Right kidney (tissue), 1 donor: ENCODE data around the gene EID3.
"Not testable (repeated sequence)": the region's sequence is repeated elsewhere in the genome, so short reads cannot be mapped to it uniquely, and the experiment has no call there.

Experiments used
- DNase-seq: peaks from one replicate; pipeline ENCODE4 v3.0.0-alpha.2; 2016

EID3 gene

GRCh38 chr12:104288635-104289274 is 14.8 kb upstream of the EID3 start:
- DNase-seq: peak; percentile 91

- DNase-seq: no peak
Measured at GRCh38 chr12:104290320-104290719, 13.2 kb upstream of the EID3 start.

- no peak for DNase-seq
Measured at GRCh38 chr12:104290855-104291254, 12.7 kb upstream of the EID3 start.

- no peak for DNase-seq
Measured at GRCh38 chr12:104291867-104292524, 11.5 kb upstream of the EID3 start.

- no peak for DNase-seq
Measured at GRCh38 chr12:104292872-104293794, 10.4 kb upstream of the EID3 start.

GRCh38 chr12:104294158-104294859 is 9.2 kb upstream of the EID3 start:
- DNase-seq: not testable (repeated sequence)

- DNase-seq: no peak
Measured at GRCh38 chr12:104294927-104295668, 8.4 kb upstream of the EID3 start.

- no peak for DNase-seq
Measured at GRCh38 chr12:104295954-104296353, 7.6 kb upstream of the EID3 start.

GRCh38 chr12:104296718-104297117 is 6.8 kb upstream of the EID3 start:
- no peak for DNase-seq

GRCh38 chr12:104297477-104298113 is 5.9 kb upstream of the EID3 start:
- DNase-seq: no peak

- DNase-seq: no peak
Measured at GRCh38 chr12:104299842-104300481, 3.6 kb upstream of the EID3 start.

GRCh38 chr12:104304261-104305009 is 896 bp downstream of the EID3 start:
- DNase-seq: peak; percentile 6

- no peak for DNase-seq
Measured at GRCh38 chr12:104305349-104305748, 1.8 kb downstream of the EID3 start.

GRCh38 chr12:104306376-104306775 is 2.8 kb downstream of the EID3 start:
- no peak for DNase-seq

- no peak for DNase-seq
Measured at GRCh38 chr12:104306943-104307654, 3.6 kb downstream of the EID3 start.

- DNase-seq: no peak
Measured at GRCh38 chr12:104307655-104308000, 4.1 kb downstream of the EID3 start.

- DNase-seq: no peak
Measured at GRCh38 chr12:104309446-104309993, 6.0 kb downstream of the EID3 start.

GRCh38 chr12:104310751-104311633 is 7.5 kb downstream of the EID3 start:
- no peak for DNase-seq
